ENCODE results near the gene ZBTB20.

Gene ZBTB20

GRCh38 chr3:114892131-114892879, 254.8 kb downstream of the ZBTB20 start:
- no peak for TF ChIP-seq CTCF (IDR thresholded peaks at IDR 0.05; ENCODE audit: low read depth, low read length, missing control alignments)
- H3K4me3 ChIP-seq (replicated peaks; ENCODE audit: low read depth, low read length), result no peak overlapping the region
- no peak for DNase-seq (ENCODE audit: extremely low read depth, low read depth)

GRCh38 chr3:114887806-114888205, 259.3 kb downstream of the ZBTB20 start:
- TF ChIP-seq CTCF (IDR thresholded peaks at IDR 0.05; ENCODE audit: low read depth, low read length, missing control alignments), result no peak
- H3K4me3 ChIP-seq (replicated peaks; ENCODE audit: low read depth, low read length), result no peak overlapping the region
- DNase-seq (ENCODE audit: extremely low read depth, low read depth), result peak; percentile 26

- no peak for DNase-seq (ENCODE audit: extremely low read depth, low read depth)
- TF ChIP-seq CTCF (IDR thresholded peaks at IDR 0.05; ENCODE audit: low read depth, low read length, missing control alignments), result no peak
- H3K4me3 ChIP-seq (replicated peaks; ENCODE audit: low read depth, low read length), result no peak overlapping the region
Observed at GRCh38 chr3:114886905-114887304, 260.2 kb downstream of the ZBTB20 start.

- H3K4me3 ChIP-seq (replicated peaks; ENCODE audit: low read depth, low read length), result no peak overlapping the region
- no peak for DNase-seq (ENCODE audit: extremely low read depth, low read depth)
- no peak for TF ChIP-seq CTCF (IDR thresholded peaks at IDR 0.05; ENCODE audit: low read depth, low read length, missing control alignments)
Observed at GRCh38 chr3:114884213-114884923, 262.7 kb downstream of the ZBTB20 start.

- H3K4me3 ChIP-seq (replicated peaks; ENCODE audit: low read depth, low read length), result no peak overlapping the region
- no peak for DNase-seq (ENCODE audit: extremely low read depth, low read depth)
- TF ChIP-seq CTCF (IDR thresholded peaks at IDR 0.05; ENCODE audit: low read depth, low read length, missing control alignments), result no peak
Observed at GRCh38 chr3:114880078-114880477, 267.0 kb downstream of the ZBTB20 start.

- no peak for TF ChIP-seq CTCF (IDR thresholded peaks at IDR 0.05; ENCODE audit: low read depth, low read length, missing control alignments)
- no peak overlapping the region for H3K4me3 ChIP-seq (replicated peaks; ENCODE audit: low read depth, low read length)
- DNase-seq (ENCODE audit: extremely low read depth, low read depth), result no peak
Observed at GRCh38 chr3:114879059-114880031, 267.7 kb downstream of the ZBTB20 start.

All from HFF-Myc (cell line).